GM12878 (cell line): ENCODE measurements around the gene MYO1D. TPM values are rescaled to one million over a fixed set of nuclear protein-coding genes. Genes with fewer than 3 reads are reported as not detected.

ENCODE experiments used
- ATF2 ChIP-seq: IDR thresholded peaks from 2 replicates; pipeline ENCODE4 v1.6.1; 2012; ENCODE audit warnings: low read length, inconsistent platforms
- ATF7 ChIP-seq: fragments of 450-650 bp; IDR thresholded peaks from 2 replicates; pipeline ENCODE4 v1.6.1; 2016; ENCODE audit warnings: low read depth, mild to moderate bottlenecking
- BACH1 ChIP-seq: fragments of 450-650 bp; IDR thresholded peaks from 2 replicates; pipeline ENCODE4 v1.6.1; 2017; ENCODE audit warnings: mild to moderate bottlenecking, borderline replicate concordance
- BRCA1 ChIP-seq: IDR thresholded peaks from 2 replicates; pipeline ENCODE4 v1.6.1; 2011; ENCODE audit warnings: low read depth, low read length, improper control_type of control experiment
- CBX3 ChIP-seq: fragments of 200-600 bp; sonication (generic); IDR thresholded peaks from 2 replicates; pipeline ENCODE4 v1.6.1; 2016; ENCODE audit warnings: low read depth, borderline replicate concordance
- CHD2 ChIP-seq: IDR thresholded peaks from 2 replicates; pipeline ENCODE4 v1.6.1; 2011; ENCODE audit warnings: low read depth, low read length, improper control_type of control experiment, borderline replicate concordance
- EGR1 ChIP-seq, 2 experiments: IDR thresholded peaks; 1 replicate in 1 of 2; 2 replicates in 1 of 2; pipeline ENCODE4 v1.6.1; 2011 to 2012; ENCODE audit warnings: low read depth in 2 of 2, low read length in 2 of 2, borderline replicate concordance in 1 of 2, mild to moderate bottlenecking in 1 of 2, moderate library complexity in 1 of 2
- IKZF1 ChIP-seq: fragments of 450-650 bp; conservative IDR thresholded peaks from 2 replicates; pipeline ENCODE4 v1.6.1; 2017; ENCODE audit warnings: antibody characterized with exemption, mild to moderate bottlenecking
- KAT2A ChIP-seq: conservative IDR thresholded peaks from 2 replicates; pipeline ENCODE4 v1.6.1; 2011; ENCODE audit warnings: low read depth, low read length; ENCODE audit not compliant: control insufficient read depth
- MAX ChIP-seq: IDR thresholded peaks from 2 replicates; pipeline ENCODE4 v1.6.1; 2012; ENCODE audit warnings: low read depth, low read length, improper control_type of control experiment
- MTA2 ChIP-seq: fragments of 450-650 bp; IDR thresholded peaks from 2 replicates; pipeline ENCODE4 v1.6.1; 2016; ENCODE audit warnings: low read depth, mild to moderate bottlenecking, moderate library complexity
- MTA3 ChIP-seq: IDR thresholded peaks from 2 replicates; pipeline ENCODE4 v1.6.1; 2012; ENCODE audit warnings: low read length, inconsistent platforms, borderline replicate concordance
- NR2F1 ChIP-seq: fragments of 450-650 bp; conservative IDR thresholded peaks from 2 replicates; pipeline ENCODE4 v1.6.1; 2017; ENCODE audit warnings: mild to moderate bottlenecking
- POLR2AphosphoS2 ChIP-seq: IDR thresholded peaks from 2 replicates; pipeline ENCODE4 v1.6.1; 2011; ENCODE audit warnings: low read depth, mild to moderate bottlenecking, low read length, improper control_type of control experiment, moderate library complexity
- RELA ChIP-seq: fragments of 450-650 bp; IDR thresholded peaks from 2 replicates; pipeline ENCODE4 v1.8.0; 2014; ENCODE audit warnings: borderline replicate concordance; ENCODE audit not compliant: partially characterized antibody
- RELB ChIP-seq: fragments of 450-650 bp; IDR thresholded peaks from 2 replicates; pipeline ENCODE4 v1.6.1; 2017; ENCODE audit warnings: low read depth, mild to moderate bottlenecking, moderate library complexity
- TARDBP ChIP-seq: IDR thresholded peaks from 2 replicates; pipeline ENCODE4 v1.6.1; 2016; ENCODE audit warnings: borderline replicate concordance
- TCF12 ChIP-seq: IDR thresholded peaks from 2 replicates; pipeline ENCODE4 v1.6.1; 2011; ENCODE audit warnings: low read depth, mild to moderate bottlenecking, low read length
- YY1 ChIP-seq: IDR thresholded peaks from 2 replicates; pipeline ENCODE4 v1.6.1; 2011; ENCODE audit warnings: low read depth, mild to moderate bottlenecking, low read length
- polyA plus RNA-seq, 11 experiments: library from polyadenylated mRNA; depleted of rRNA in 4 of 11; unstranded in 6 of 11; stranded (reverse) in 5 of 11; fragments of >200 nt; fragmentation: Nextera tagmentation in 4 of 11; fragmentation: Illumina TruSeq in 1 of 11; extraction: Ambion mirVana in 4 of 11; extraction: Trizol in 1 of 11; gene quantifications; 1 replicate in 1 of 11; 2 replicates in 10 of 11; pipeline versions ENCODE4 v1.2.1 to v1.2.3, GENCODE V29; 2011 to 2016; ENCODE audit warnings: inconsistent platforms in 2 of 11, missing spikeins in 2 of 11, low read depth in 1 of 11
- total RNA-seq, 4 experiments: library from RNA; depleted of rRNA in 3 of 4; stranded (reverse); fragments of >200 nt in 3 of 4; fragmentation: Illumina TruSeq in 1 of 4; extraction: Trizol in 1 of 4; gene quantifications; 2 replicates each; pipeline versions ENCODE4 v1.2.1 to v1.2.3, GENCODE V29; 2013 to 2021

Gene MYO1D
- total and polyA plus RNA-seq, 10 of the 15 experiments (the other 5 are each of a cell fraction or from before 2014, with no cell fraction given): 1.8 to 37.7 (median 25.4) TPM

GRCh38 chr17:32763855-32764439, 113.0 kb downstream of the MYO1D start (continued):
- TF ChIP-seq IKZF1: no peak
- peak; percentile 17; the same call in 1 of the 2 replicates for TF ChIP-seq NR2F1
- TF ChIP-seq MAX: no peak
- TF ChIP-seq ATF2: no peak
- TF ChIP-seq KAT2A: no peak
- TF ChIP-seq CHD2: no peak
- no peak for TF ChIP-seq BRCA1
- TF ChIP-seq EGR1 (IDR thresholded peaks at IDR 0.05; ENCODE audit: borderline replicate concordance in 1 of 2, low read depth in 2 of 2, low read length in 2 of 2): no peak
- no peak for TF ChIP-seq TARDBP
- TF ChIP-seq CBX3: no peak
- no peak for TF ChIP-seq MTA3
- TF ChIP-seq RELB: no peak
- no peak for TF ChIP-seq BACH1
- TF ChIP-seq ATF7: peak; percentile 76
- TF ChIP-seq RELA: no peak
- TF ChIP-seq MTA2: peak; percentile 64
- TF ChIP-seq YY1: no peak
- TF ChIP-seq TCF12: no peak
- TF ChIP-seq POLR2AphosphoS2: no peak
